ENCODE data around the gene CMTM2. TPM values are rescaled to one million over a fixed set of nuclear protein-coding genes. Genes with fewer than 3 reads are reported as not detected.

Gene CMTM2
- not detected for total RNA-seq

GRCh38 chr16:66578651-66579531, at the start of gene CMTM2:
Gene CMTM2 (plus strand): TSS chr16:66579463. CDS start chr16:66579608, 145 bp downstream.
- TF ChIP-seq CTCF (IDR thresholded peaks at IDR 0.05; ENCODE audit: low read depth) = no peak

GRCh38 chr16:66529475-66529874, 49.8 kb upstream of the CMTM2 start:
- TF ChIP-seq CTCF (IDR thresholded peaks at IDR 0.05; ENCODE audit: low read depth) = no peak

GRCh38 chr16:66534376-66534799, 44.9 kb upstream of the CMTM2 start:
- no peak for TF ChIP-seq CTCF (IDR thresholded peaks at IDR 0.05; ENCODE audit: low read depth)

- no peak for TF ChIP-seq CTCF (IDR thresholded peaks at IDR 0.05; ENCODE audit: low read depth)
Observed at GRCh38 chr16:66536525-66536924, 42.7 kb upstream of the CMTM2 start.

GRCh38 chr16:66537236-66537635, 42.0 kb upstream of the CMTM2 start:
- no peak for TF ChIP-seq CTCF (IDR thresholded peaks at IDR 0.05; ENCODE audit: low read depth)

GRCh38 chr16:66538910-66539309, 40.4 kb upstream of the CMTM2 start:
- no peak for TF ChIP-seq CTCF (IDR thresholded peaks at IDR 0.05; ENCODE audit: low read depth)

GRCh38 chr16:66539623-66540469, 39.4 kb upstream of the CMTM2 start:
- no peak for TF ChIP-seq CTCF (IDR thresholded peaks at IDR 0.05; ENCODE audit: low read depth)

Measured in subcutaneous adipose tissue (tissue), 4 donors.